Kidney epithelial cell (primary cell): ENCODE data around the gene XAGE1B. TPM values are rescaled to one million over a fixed set of nuclear protein-coding genes. Genes with fewer than 3 reads are reported as not detected.
"Not testable (repeated sequence)": the region's sequence is repeated elsewhere in the genome, so short reads cannot be mapped to it uniquely, and the experiment has no call there.

Source experiments
- DNase-seq: peaks from one replicate; pipeline ENCODE4 v3.0.0-alpha.2; 2010; ENCODE audit warnings: low read depth
- H3K27me3 ChIP-seq: 2 replicates; pipeline ENCODE4 v1.6.0; 2011; ENCODE audit warnings: low read length; ENCODE audit not compliant: control insufficient read depth, insufficient read depth
- H3K36me3 ChIP-seq: 2 replicates; pipeline ENCODE4 v1.5.1; 2011; ENCODE audit warnings: low read length; ENCODE audit not compliant: control insufficient read depth, insufficient read depth
- H3K4me3 ChIP-seq: 2 replicates; pipeline ENCODE4 v1.5.1; 2011; ENCODE audit warnings: low read depth, mild to moderate bottlenecking, control low read depth, low read length
- total RNA-seq: library from RNA; depleted of rRNA; stranded (reverse); fragments of >200 nt; gene quantifications from 2 replicates; pipeline ENCODE4 v1.2.3, GENCODE V29; 2015

Gene XAGE1B
- total RNA-seq, 1 donor from 2014 or later: not detected

GRCh38 chrX:52471301-52471700 is 45.6 kb downstream of the XAGE1B start:
- H3K27me3 ChIP-seq, DNase-seq, H3K36me3 ChIP-seq, H3K4me3 ChIP-seq: not testable (repeated sequence)

Other genes starting within 250 kb of the XAGE1B start
- not detected in 2 replicates for gene XAGE2, start 148.0 kb downstream of the XAGE1B start, total RNA-seq
- not detected in 2 replicates for gene XAGE1A, start 21.3 kb downstream of the XAGE1B start, total RNA-seq
- not detected in 2 replicates for gene SSX7, start 137.8 kb upstream of the XAGE1B start, total RNA-seq
- gene SSX2, start 190.1 kb upstream of the XAGE1B start, total RNA-seq: not detected in 2 replicates
- not detected in 2 replicates for gene SSX2B, start 234.2 kb upstream of the XAGE1B start, total RNA-seq